Common myeloid progenitor, CD34-positive (primary cell): ENCODE results near the gene BPIFB6. TPM values are rescaled to one million over a fixed set of nuclear protein-coding genes. Genes with fewer than 3 reads are reported as not detected.

ENCODE experiments used
- CTCF ChIA-PET: fragments of 350-600 bp; sonication (Branson Sonifier 250); formaldehyde crosslinking; loops from one replicate; lab custom pipeline; 2021; ENCODE audit warnings: antibody characterized with exemption; lab: Charles Lee
- POLR2A ChIA-PET: fragments of 350-600 bp; sonication (Branson Sonifier 250); formaldehyde crosslinking; loops from one replicate; lab custom pipeline; 2021; ENCODE audit warnings: antibody characterized with exemption; lab: Charles Lee
- DNase-seq, 3 donors: peaks; one replicate each; pipeline versions ENCODE4 v3.0.0 to v3.0.0-alpha.2; 2013
- H3K27ac ChIP-seq, 2 experiments: 1 replicate in 1 of 2; 2 replicates in 1 of 2; pipeline ENCODE4 v1.7.0; 2013; ENCODE audit warnings: inconsistent platforms in 2 of 2, low read length in 2 of 2, mild to moderate bottlenecking in 2 of 2, low read depth in 1 of 2, moderate library complexity in 1 of 2; ENCODE audit not compliant: severe bottlenecking in 2 of 2, insufficient read depth in 1 of 2, poor library complexity in 1 of 2
- H3K27me3 ChIP-seq, 5 experiments: replicated peaks in 2 of 5; 1 replicate in 3 of 5; 2 replicates in 2 of 5; pipeline versions ENCODE4 v1.6.1 to v1.7.0; 2013; ENCODE audit warnings: low read length in 4 of 5, mild to moderate bottlenecking in 2 of 5, moderate library complexity in 2 of 5, inconsistent platforms in 1 of 5; ENCODE audit not compliant: insufficient read depth in 5 of 5, control insufficient read depth in 4 of 5
- H3K36me3 ChIP-seq, 4 experiments: 1 replicate in 2 of 4; 2 replicates in 2 of 4; pipeline versions ENCODE4 v1.6.1 to v1.7.0; 2013; ENCODE audit warnings: low read length in 3 of 4, control low read depth in 1 of 4, mild to moderate bottlenecking in 1 of 4; ENCODE audit not compliant: control insufficient read depth in 4 of 4, insufficient read depth in 4 of 4
- H3K4me1 ChIP-seq, 4 experiments: 1 replicate in 3 of 4; 2 replicates in 1 of 4; pipeline versions ENCODE4 v1.6.1 to v1.7.1; 2013; ENCODE audit warnings: low read length in 3 of 4, mild to moderate bottlenecking in 3 of 4, control low read depth in 1 of 4, inconsistent platforms in 1 of 4, moderate library complexity in 1 of 4; ENCODE audit not compliant: control insufficient read depth in 4 of 4, insufficient read depth in 4 of 4; ENCODE audit errors: control extremely low read depth in 1 of 4
- H3K4me3 ChIP-seq, 7 experiments: 1 replicate in 4 of 7; 2 replicates in 3 of 7; pipeline versions ENCODE4 v1.5.1 to v1.7.0; 2013; ENCODE audit warnings: mild to moderate bottlenecking in 7 of 7, low read length in 6 of 7, moderate library complexity in 6 of 7, inconsistent platforms in 2 of 7, low read depth in 2 of 7, control low read depth in 1 of 7; ENCODE audit not compliant: insufficient read depth in 4 of 7, control insufficient read depth in 1 of 7; ENCODE audit errors: extremely low read depth in 1 of 7
- H3K9me3 ChIP-seq, 5 experiments: 1 replicate in 4 of 5; 2 replicates in 1 of 5; pipeline versions ENCODE4 v1.6.1 to v1.7.1; 2013; ENCODE audit warnings: low read length in 4 of 5, mild to moderate bottlenecking in 2 of 5, inconsistent platforms in 1 of 5, low read depth in 1 of 5, moderate library complexity in 1 of 5; ENCODE audit not compliant: control insufficient read depth in 4 of 5, insufficient read depth in 2 of 5; ENCODE audit errors: control extremely low read depth in 1 of 5
- WGBS: methylation state at CpG from one replicate; pipeline ENCODE4 v1.1.5; 2013; ENCODE audit not compliant: insufficient coverage; 5-methylcytosine and 5-hydroxymethylcytosine counted together
- polyA plus RNA-seq: library from polyadenylated mRNA; unstranded; fragments of 120-200 nt; gene quantifications from one replicate; pipeline ENCODE4 v1.2.1, GENCODE V29; 2013

The BPIFB6 gene, protein sequence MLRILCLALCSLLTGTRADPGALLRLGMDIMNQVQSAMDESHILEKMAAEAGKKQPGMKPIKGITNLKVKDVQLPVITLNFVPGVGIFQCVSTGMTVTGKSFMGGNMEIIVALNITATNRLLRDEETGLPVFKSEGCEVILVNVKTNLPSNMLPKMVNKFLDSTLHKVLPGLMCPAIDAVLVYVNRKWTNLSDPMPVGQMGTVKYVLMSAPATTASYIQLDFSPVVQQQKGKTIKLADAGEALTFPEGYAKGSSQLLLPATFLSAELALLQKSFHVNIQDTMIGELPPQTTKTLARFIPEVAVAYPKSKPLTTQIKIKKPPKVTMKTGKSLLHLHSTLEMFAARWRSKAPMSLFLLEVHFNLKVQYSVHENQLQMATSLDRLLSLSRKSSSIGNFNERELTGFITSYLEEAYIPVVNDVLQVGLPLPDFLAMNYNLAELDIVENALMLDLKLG
- not detected for polyA plus RNA-seq

DNA sequence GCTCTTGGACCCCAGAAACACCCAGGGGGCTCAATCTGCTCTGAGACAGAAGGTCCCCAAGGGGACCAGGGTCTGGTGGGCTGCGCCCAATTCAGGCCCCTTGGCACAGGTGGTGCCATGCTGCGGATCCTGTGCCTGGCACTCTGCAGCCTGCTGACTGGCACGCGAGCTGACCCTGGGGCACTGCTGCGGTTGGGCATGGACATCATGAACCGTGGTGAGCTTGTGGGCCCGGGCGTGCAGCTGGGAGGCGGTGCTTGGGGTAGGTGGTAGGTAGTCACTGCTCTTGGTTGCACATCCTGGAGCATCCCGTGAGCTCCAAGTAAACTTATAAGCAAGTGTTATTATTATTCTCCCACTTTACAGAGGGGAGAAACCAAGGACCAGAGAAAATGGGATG is at the start of gene BPIFB6:
Gene BPIFB6, plus strand, starts transcription at position 118 of the 400 bp plus-strand sequence. Its CDS starts 0 bp downstream, at position 118.
- ChIA-PET POLR2A (no interaction called here), CTCF (interaction anchor here (1.4 kb wide), 1 partner anchor 12 kb away, joined by 4 read pairs; no protein-coding TSS in a partner anchor)
- Histone ChIP-seq H3K27me3 (peaks cover 0 to 2% (median 0%) of the 10 kb centered on the region in 5 experiments), H3K27ac (no peak within 1 kb of the TSS), H3K4me1 (no peaks in the 10 kb centered on the region), H3K9me3 (peaks cover 0 to 6% (median 0%) of the 10 kb centered on the region in 5 experiments), H3K36me3 (no peaks in the 10 kb centered on the region), H3K4me3 (no peak within 1 kb of the TSS)
- no peak for DNase-seq
- WGBS, result 100% methylated on average over 5 of the region's 10 CpGs

DNA sequence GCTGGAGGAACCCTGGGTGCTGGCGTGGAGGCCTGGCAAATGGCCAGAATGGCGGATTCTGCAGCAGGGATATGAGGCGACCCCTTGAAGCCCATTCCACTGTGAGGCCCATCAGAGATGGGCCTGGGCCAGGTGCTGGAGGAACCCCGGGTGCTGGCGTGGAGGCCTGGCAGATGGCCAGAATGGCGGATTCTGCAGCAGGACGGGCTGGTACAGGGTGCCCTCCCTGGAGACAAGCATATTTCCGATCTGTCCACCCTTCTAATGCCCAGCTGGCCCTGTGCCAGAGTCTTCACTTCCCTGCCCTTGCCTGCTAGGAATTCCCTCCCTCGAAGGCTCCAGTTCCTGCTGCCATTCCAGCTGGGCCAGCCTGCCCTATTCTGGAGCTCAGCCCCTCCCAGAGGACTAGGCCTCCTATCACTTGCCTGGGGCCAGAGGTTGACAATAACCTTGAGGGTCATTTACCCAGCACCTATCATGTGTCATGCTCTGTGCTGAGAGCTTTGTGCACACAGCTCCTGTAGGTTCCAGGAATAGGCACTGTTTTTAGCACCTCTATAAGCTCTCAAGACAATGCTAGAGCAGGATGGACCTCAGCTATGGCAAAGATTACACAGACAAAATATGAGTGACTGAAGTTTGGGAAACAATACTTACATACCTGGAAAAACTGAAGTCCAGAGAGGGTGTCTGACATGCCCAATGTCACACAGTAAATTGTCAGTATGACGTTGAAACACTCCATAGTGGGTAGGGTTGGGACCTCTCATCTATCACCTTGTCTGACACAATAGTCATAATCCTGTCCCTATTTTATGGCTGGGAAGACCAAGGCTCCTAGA is 48.6 kb upstream of the BPIFB6 start:
- ChIA-PET POLR2A (interaction anchor here (0.8 kb wide), 1 partner anchor 74 kb away, joined by 3 read pairs; no protein-coding TSS in a partner anchor), CTCF (no interaction called here)
- Histone ChIP-seq H3K4me1 (peaks cover 0 to 11% (median 0%) of the 10 kb centered on the region in 4 experiments), H3K36me3 (no peaks in the 10 kb centered on the region), H3K4me3 (no peak overlapping the region), H3K27me3 (no peaks in the 10 kb centered on the region), H3K27ac (no peak overlapping the region), H3K9me3 (peaks cover 0 to under 1% (median 0%) of the 10 kb centered on the region in 5 experiments)
- WGBS, result 97% methylated on average over 10 of the region's 10 CpGs
- no peak for DNase-seq

DNA sequence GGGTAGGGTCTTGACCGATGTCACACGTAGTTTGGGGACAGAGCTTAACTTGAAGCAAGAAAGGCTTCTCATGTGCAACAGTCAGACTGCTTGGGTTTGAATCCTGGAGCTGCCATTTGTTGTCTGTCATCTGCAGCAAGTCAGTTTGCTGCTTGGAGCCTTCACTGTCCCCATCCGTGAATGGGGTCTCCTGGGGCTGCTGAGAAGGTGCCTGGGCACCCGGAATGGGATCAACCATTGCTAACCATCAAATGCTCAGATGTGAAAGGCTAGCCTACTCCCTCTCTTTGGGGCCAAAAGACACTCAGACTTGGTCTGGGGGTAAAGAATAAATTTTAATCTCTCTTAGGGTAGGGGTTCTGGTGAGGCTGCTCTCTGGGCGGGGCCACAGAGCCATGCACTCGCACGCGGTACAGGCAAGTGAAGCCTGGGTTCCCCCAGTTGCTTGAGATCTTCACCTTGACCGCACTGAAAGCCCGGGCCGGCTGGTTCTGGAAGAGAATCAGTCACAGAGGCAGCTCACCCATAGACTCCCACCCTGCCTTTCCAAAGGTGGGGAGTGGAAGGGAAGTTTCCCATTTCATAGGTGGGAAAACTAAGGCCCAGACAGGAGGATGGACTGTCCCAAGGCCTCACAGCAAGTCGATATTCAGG is 47.9 kb upstream of the BPIFB6 start:
- Histone ChIP-seq H3K4me1 (peaks cover 0 to 15% (median 0%) of the 10 kb centered on the region in 4 experiments), H3K27ac (no peak overlapping the region), H3K36me3 (no peaks in the 10 kb centered on the region), H3K9me3 (no peaks in the 10 kb centered on the region), H3K4me3 (no peak overlapping the region), H3K27me3 (no peaks in the 10 kb centered on the region)
- ChIA-PET CTCF (no interaction called here), POLR2A (no interaction called here)
- no peak for DNase-seq
- 85% methylated on average over 8 of the region's 12 CpGs for WGBS

DNA sequence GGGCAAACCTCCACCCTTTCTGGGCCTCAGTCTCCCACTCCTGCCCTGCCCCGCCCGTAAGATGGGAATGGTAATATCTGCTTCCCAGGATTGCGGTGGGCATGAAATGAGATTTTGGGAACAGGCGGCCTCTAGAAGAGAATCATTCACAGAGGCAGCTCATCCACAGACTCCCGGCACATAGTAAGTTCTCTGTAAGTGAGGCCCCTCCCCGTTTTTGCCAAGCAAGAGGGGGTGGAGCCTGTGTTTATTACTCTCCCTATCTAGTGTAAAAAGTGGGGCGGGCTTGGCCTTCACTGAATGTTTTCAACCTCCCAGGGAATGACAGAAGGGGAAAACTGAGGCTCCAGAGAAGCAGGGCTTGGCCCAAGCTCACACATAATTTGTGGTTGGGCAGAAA is 47.3 kb upstream of the BPIFB6 start:
- Histone ChIP-seq H3K4me1 (peaks cover 0 to 15% (median 0%) of the 10 kb centered on the region in 4 experiments), H3K27me3 (no peaks in the 10 kb centered on the region)
- POLR2A ChIA-PET, result no interaction called here

DNA sequence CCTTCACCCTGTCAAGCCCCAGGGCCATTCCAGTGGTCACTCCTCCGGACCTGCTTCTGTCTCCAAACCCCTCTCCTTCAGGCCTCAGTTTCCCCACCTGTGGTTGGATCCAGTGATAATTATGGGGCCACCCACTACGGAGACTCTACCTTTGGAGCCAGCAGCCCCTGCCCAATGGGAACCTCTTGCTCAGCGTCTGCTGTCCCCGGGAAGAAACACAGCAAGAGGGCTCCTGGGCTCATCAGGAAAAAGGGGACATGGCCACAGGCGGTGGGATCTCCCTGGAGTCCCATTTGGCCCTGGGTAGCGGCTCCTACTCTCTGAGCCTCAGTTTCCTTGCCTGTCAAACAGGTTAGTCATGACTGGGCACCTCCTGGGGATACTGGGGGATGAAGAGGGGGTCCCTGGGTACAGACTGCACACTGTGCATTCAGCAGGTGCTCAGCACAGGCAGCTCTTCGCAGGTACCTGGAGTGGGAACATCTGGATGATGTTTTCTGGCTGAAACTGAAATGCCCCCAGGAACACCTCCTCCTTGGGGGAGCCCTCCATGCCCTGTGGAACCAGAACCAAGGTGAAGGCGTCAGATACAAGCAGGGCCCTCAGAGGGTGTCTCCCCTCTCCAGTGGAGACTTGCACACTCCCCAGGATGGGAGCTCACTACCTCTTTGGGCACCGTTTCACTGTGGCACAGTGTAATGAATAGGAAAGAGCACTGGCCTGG is 46.7 kb upstream of the BPIFB6 start:
- no peak for DNase-seq
- Histone ChIP-seq H3K4me3 (no peak overlapping the region), H3K9me3 (no peaks in the 10 kb centered on the region), H3K27me3 (no peaks in the 10 kb centered on the region), H3K4me1 (peaks cover 0 to 15% (median 0%) of the 10 kb centered on the region in 4 experiments), H3K36me3 (no peaks in the 10 kb centered on the region), H3K27ac (no peak overlapping the region)
- POLR2A ChIA-PET, result no interaction called here
- over 99% methylated on average over 8 of the region's 9 CpGs for WGBS
- CTCF ChIA-PET, result interaction anchor here (1.5 kb wide), 1 partner anchor 11 kb away, joined by 5 read pairs; no protein-coding TSS in a partner anchor

More for the DNA sequence above, 47.3 kb upstream of the BPIFB6 start:
- no peaks in the 10 kb centered on the region for H3K36me3 ChIP-seq
- H3K27ac ChIP-seq, result no peak overlapping the region
- DNase-seq, result no peak
- CTCF ChIA-PET, result no interaction called here
- H3K9me3 ChIP-seq, result no peaks in the 10 kb centered on the region
- H3K4me3 ChIP-seq, result no peak overlapping the region
- WGBS, result 90% methylated on average over 7 of the region's 7 CpGs

DNA sequence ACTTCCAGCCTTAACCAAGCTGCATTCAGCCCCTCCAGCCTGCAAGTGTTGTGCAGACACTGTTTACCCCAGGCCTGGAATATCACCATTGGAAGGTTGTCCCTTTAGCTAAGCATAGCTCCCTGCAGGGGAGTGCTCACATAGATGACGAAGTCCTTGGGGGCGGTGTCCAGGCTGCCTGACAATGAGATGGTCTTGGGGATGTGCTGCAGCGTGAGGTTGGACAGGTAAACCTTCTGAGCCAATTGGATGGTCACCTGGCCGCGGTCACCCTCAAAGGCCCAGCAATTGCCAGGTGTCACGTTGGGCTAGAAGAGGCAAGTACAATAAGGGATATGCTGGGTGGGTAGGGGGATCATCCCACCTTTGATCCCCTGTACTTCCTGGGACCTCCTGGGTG is 45.9 kb upstream of the BPIFB6 start:
- Histone ChIP-seq H3K36me3 (no peaks in the 10 kb centered on the region), H3K27ac (no peak overlapping the region), H3K4me1 (peaks cover 0 to 17% (median 0%) of the 10 kb centered on the region in 4 experiments), H3K9me3 (no peaks in the 10 kb centered on the region), H3K27me3 (no peaks in the 10 kb centered on the region), H3K4me3 (no peak overlapping the region)
- ChIA-PET CTCF (interaction anchor here (1.2 to 1.5 kb wide), 2 partner anchors 12 to 16 kb away, joined by 4 to 5 read pairs; no protein-coding TSS in a partner anchor), POLR2A (no interaction called here)
- WGBS, result 71% methylated on average over 3 of the region's 6 CpGs
- no peak for DNase-seq
